SK-N-MC (cell line): ENCODE measurements around the gene WFDC1.

ENCODE experiments used
- DNase-seq: peaks from one replicate; pipeline ENCODE4 v3.0.0-alpha.2; 2011; ENCODE audit warnings: low read depth, low spot score
- H3K27ac ChIP-seq: fragments of 200-600 bp; sonication (generic); 2 replicates; pipeline ENCODE4 v1.5.1; 2016; ENCODE audit warnings: mixed run types
- H3K36me3 ChIP-seq: fragments of 200-600 bp; sonication (generic); 2 replicates; pipeline ENCODE4 v1.6.1; 2017; ENCODE audit warnings: antibody characterized with exemption, low read length, mixed read lengths; ENCODE audit not compliant: insufficient read depth
- H3K4me3 ChIP-seq: fragments of 200-600 bp; sonication (generic); 2 replicates; pipeline ENCODE4 v1.5.1; 2016
- H3K9ac ChIP-seq: fragments of 200-600 bp; sonication (generic); 2 replicates; pipeline ENCODE4 v1.8.0; 2017; ENCODE audit warnings: mixed run types, mixed read lengths; ENCODE audit not compliant: insufficient read length
- H3K9me3 ChIP-seq: fragments of 200-600 bp; sonication (generic); 2 replicates; pipeline ENCODE4 v1.6.1; 2017; ENCODE audit warnings: low read depth, mild to moderate bottlenecking, antibody characterized with exemption, low read length, moderate library complexity, mixed read lengths
- EZH2 ChIP-seq: fragments of 200-600 bp; sonication (generic); IDR thresholded peaks from one replicate; pipeline ENCODE4 v1.6.1; 2017; ENCODE audit warnings: antibody characterized with exemption
- FOXP2 ChIP-seq: optimal IDR thresholded peaks from 2 replicates; pipeline ENCODE3; 2011; ENCODE audit warnings: mild to moderate bottlenecking, moderate library complexity; ENCODE audit not compliant: insufficient read depth; ENCODE audit errors: extremely low read length, control extremely low read depth
- POLR2AphosphoS5 ChIP-seq: IDR thresholded peaks from 2 replicates; pipeline ENCODE4 v1.6.1; 2012; ENCODE audit warnings: mild to moderate bottlenecking, low read depth, low read length, borderline replicate concordance

The WFDC1 gene

DNA sequence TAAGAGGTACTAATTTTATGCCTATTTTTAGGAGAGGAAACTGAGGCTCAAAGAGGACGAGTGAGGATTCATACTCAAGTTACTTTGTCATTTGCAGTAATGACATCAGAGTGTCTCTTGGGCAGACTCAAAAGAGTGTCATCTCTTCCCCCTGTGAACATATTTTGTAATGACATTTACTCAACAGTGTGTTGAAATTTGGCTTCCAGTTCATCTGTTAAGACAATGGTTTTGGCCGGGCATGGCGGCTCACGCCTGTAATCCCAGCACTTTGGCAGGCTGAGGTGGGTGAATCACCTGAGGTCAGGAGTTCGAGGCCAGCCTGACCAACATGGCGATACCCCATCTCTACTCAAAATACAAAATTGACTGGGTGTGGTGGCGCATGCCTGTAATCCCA lies 28.9 kb downstream of the WFDC1 start:
- H3K36me3 ChIP-seq = no peaks in the 10 kb centered on the region
- TF ChIP-seq FOXP2 (no peak), EZH2 (no peak), POLR2AphosphoS5 (no peak)
- no peak for DNase-seq
- no peak overlapping the region for H3K9ac ChIP-seq
- no peaks in the 10 kb centered on the region for H3K9me3 ChIP-seq
- no peak overlapping the region for H3K4me3 ChIP-seq
- H3K27ac ChIP-seq = no peak overlapping the region

DNA sequence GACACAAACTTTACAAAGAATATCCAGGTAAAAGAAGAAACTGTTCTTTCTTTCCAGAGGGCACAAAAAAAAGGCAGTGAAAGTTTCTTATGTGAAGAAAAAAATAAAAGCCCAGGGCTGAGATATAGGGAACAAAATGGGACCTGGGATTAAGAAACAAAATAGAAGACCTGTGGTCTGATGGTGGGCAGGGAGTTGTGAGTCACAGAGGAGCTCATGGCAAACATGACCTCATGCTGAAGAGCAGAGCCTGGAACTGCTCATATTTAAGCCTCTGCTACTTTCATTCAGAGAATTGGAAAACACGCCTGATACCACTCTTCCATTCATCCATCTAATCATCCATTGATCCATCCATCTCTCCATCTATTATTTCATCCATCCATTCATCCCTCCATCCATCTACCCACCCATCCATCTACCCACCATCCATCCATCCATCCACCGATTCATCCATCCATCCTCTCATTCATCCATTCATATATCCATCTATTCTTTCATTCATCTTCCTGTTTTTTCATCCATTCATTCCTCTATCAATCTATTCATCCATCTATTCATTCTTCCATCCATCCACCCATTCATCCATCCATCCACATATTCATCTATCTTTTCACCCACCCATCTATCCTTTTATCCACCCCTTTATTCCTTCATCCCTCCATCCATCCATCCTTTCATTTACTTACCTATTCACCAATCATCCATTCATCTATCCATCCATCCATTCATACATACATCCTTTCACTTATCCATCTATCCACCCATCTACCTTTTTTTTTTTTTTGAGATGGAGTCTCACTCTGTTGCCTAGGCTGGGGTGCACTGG lies 30.0 kb downstream of the WFDC1 start:
- no peaks in the 10 kb centered on the region for H3K36me3 ChIP-seq
- H3K4me3 ChIP-seq = no peak overlapping the region
- H3K9ac ChIP-seq = no peak overlapping the region
- TF ChIP-seq EZH2 = no peak
- no peak for TF ChIP-seq FOXP2
- TF ChIP-seq POLR2AphosphoS5 = no peak
- no peaks in the 10 kb centered on the region for H3K9me3 ChIP-seq
- no peak for DNase-seq
- no peak overlapping the region for H3K27ac ChIP-seq

DNA sequence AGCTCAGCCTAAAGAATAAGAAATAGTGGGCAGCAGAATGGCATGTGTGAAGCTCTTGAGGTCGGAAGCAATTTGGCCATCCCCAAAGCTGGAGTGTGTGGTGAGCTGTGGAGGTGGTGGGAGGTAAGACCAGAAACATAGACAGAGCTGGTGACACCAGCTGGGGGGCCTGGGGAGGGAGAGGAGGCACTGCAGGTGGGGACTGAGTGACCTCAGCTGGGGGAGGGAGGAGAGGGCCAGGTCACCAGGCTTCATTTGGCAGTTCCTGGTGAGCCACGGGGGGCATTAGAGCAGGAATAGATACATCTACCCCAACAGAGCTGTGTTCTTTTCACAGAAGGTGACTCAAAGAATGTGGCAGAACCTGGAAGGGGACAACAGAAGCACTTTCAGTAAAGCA lies 31.9 kb downstream of the WFDC1 start:
- Histone ChIP-seq H3K9ac (no peak overlapping the region), H3K36me3 (no peaks in the 10 kb centered on the region), H3K27ac (no peak overlapping the region), H3K9me3 (no peaks in the 10 kb centered on the region), H3K4me3 (no peak overlapping the region)
- no peak for DNase-seq
- no peak for TF ChIP-seq FOXP2
- TF ChIP-seq EZH2 = no peak
- no peak for TF ChIP-seq POLR2AphosphoS5

DNA sequence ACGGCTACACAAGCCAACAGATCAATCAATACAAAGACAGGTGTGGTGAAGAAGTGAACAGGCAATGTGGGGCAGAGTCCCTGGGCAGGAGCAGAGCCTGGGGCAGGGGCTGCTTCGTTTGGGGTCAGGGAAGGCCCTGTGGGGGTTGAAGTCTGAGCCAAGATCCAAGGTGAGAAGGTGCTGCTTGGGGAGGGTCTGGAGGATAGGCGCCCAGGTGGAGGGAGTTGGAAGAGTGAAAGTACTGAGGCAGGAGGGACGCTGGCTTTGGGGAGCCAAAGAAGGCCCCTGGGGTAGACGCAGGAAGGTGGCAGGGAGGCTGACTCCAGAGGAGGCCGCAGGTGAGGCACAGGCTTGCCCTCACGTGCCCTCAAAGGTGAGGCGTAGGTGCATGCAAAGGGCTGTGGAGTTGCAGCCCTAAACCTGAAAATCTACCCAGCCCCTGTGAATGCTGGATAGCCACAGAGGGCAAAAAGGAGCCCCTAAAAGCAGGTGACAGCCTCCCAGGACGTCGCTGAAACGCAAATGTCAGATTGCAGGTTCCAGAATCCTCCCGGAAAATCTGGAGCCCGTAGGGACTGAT lies 33.3 kb downstream of the WFDC1 start:
- no peak for DNase-seq
- Histone ChIP-seq H3K9ac (no peak overlapping the region), H3K4me3 (no peak overlapping the region), H3K9me3 (no peaks in the 10 kb centered on the region), H3K36me3 (no peaks in the 10 kb centered on the region), H3K27ac (no peak overlapping the region)
- no peak for TF ChIP-seq EZH2
- TF ChIP-seq POLR2AphosphoS5 = no peak
- no peak for TF ChIP-seq FOXP2

DNA sequence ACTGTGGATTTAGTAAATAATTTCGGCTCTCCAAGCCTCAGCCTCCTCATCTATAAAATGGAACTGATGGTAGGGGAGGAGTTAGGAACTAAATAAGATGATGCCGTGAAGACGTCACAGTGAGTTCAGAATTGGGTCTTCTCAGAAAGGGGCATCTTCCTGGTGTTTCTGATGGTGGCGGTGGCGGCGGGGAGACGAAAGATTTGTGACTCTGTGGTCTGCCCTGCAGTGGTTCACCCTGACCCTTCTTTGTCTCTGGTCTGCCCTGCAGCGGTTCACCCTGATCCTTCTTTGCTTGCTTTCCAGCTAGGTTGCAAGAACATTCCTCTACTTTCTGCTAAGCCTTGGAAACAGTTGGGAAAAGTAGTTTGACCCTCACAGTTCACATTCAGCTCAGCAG lies 34.3 kb downstream of the WFDC1 start:
- no peak overlapping the region for H3K27ac ChIP-seq
- H3K4me3 ChIP-seq = no peak overlapping the region
- no peak for DNase-seq
- TF ChIP-seq POLR2AphosphoS5 = no peak
- TF ChIP-seq EZH2 = no peak
- TF ChIP-seq FOXP2 = no peak
- no peaks in the 10 kb centered on the region for H3K9me3 ChIP-seq
- no peak overlapping the region for H3K9ac ChIP-seq
- H3K36me3 ChIP-seq = no peaks in the 10 kb centered on the region

DNA sequence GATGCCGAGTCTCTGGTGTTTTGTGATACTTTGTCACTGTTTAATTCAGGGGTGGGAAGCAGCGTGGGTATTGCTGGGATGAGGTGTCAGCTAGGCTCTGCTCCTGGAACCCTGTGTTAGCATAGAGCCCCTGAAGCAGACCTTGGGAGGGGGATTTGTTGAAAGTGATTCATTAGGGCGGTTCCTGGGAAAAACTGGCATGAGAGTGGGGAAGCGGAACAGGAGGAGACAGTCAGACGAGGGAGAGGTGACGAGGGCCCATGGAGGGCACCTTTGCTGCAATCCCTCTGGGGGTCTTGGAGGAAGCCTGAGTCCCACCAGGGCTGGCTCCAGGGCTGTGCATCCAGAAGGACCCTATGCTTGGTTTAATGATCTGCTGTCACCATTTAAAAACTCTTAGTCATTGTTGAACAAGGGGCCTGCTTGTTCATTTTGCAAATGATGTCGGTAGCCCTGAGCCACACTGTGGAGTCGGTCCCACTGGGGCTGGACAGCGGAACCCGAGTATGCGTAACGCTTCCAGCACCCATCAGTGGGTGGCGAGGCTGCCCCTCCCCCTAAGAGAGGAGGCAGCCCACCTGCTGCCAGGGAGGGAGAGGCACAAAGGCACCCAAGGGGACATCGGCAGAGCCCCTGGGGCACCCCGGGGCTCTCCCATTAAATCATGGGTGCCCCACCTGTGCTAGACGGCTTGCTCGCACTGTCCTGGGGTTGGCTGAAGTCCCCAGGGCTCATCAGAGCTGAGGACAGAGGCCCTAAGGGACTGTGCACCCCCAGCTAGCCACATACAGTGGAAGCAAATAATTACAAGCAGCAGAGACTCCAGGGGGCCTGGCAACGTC lies 35.4 kb downstream of the WFDC1 start:
- TF ChIP-seq POLR2AphosphoS5 (no peak), EZH2 (no peak)
- Histone ChIP-seq H3K36me3 (no peaks in the 10 kb centered on the region), H3K9me3 (no peaks in the 10 kb centered on the region), H3K4me3 (no peak overlapping the region), H3K27ac (no peak overlapping the region), H3K9ac (no peak overlapping the region)
- DNase-seq = no peak

DNA sequence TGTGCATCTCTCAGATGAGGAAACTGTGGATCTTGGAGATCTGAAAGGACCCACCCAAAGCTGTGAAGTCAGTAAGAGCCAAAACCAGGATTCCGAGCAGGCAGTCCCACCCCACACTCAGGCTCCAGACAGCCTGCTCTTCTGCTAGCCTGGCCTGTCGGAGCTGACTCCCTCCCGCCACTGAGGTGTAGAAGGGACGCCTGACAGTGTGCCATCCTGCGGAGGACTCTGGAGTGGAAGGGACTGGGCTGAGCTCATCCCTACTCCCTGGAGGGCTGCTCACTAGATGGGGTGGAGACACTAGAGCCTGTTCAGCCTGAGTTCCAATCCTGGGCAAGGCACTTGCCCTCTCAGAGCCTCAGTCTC lies 36.0 kb downstream of the WFDC1 start:
- H3K36me3 ChIP-seq = no peaks in the 10 kb centered on the region
- H3K9ac ChIP-seq = no peak overlapping the region
- H3K27ac ChIP-seq = no peak overlapping the region
- TF ChIP-seq EZH2 (no peak), POLR2AphosphoS5 (no peak), FOXP2 (no peak)
- H3K9me3 ChIP-seq = no peaks in the 10 kb centered on the region
- DNase-seq = no peak
- H3K4me3 ChIP-seq = no peak overlapping the region

DNA sequence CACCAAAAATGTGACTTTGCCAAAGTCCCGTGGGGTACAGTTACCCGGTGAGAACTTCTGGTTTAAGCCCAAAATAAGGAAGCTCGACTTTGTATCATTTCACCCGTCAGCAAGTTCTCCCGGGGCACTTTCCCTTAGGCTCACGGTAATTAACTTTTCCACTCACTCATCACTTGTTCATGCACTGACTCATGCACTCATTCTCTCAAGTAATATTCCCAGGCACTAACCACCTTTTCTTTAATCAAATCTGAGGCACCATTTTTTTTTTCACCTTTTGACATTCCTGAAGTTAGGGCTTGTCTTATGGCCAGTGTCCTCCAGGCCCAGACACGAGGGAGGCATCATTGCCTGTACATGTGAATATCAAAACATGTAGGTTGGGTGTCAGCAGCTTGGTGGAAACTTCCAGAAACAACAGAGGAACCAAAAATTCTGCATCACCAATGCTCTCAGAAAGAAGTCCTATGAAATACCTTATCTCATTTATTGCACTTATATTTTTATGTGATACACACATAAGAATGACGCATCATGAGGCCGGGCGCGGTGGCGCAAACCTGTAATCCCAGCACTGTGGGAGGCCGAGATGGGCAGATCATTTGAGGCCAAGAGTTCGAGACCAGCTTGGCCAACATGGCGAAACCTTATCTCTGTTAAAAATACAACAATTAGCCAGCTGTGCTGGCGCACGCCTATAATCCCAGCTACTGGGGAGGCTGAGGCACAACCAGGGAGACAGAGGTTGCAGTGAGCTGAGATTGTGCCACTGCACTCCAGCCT lies 37.5 kb downstream of the WFDC1 start:
- no peak overlapping the region for H3K27ac ChIP-seq
- DNase-seq = no peak
- H3K4me3 ChIP-seq = no peak overlapping the region
- TF ChIP-seq EZH2 (no peak), FOXP2 (no peak), POLR2AphosphoS5 (no peak)
- H3K9me3 ChIP-seq = no peaks in the 10 kb centered on the region
- no peaks in the 10 kb centered on the region for H3K36me3 ChIP-seq
- H3K9ac ChIP-seq = no peak overlapping the region
